GM20431 (cell line): Measurements from ENCODE around the gene CIAPIN1.
"Not testable (repeated sequence)": the region's sequence is repeated elsewhere in the genome, so short reads cannot be mapped to it uniquely, and the experiment has no call there.

ENCODE experiments used
- in situ Hi-C: fragments of 300-500 bp; cut with MseI, MboI; formaldehyde crosslinking; loops from one replicate; pipeline ENCODE4 v1.15.0; 2020; ENCODE audit warnings: low sequenced_read_pairs; ENCODE audit not compliant: unreplicated experiment

The CIAPIN1 gene

DNA sequence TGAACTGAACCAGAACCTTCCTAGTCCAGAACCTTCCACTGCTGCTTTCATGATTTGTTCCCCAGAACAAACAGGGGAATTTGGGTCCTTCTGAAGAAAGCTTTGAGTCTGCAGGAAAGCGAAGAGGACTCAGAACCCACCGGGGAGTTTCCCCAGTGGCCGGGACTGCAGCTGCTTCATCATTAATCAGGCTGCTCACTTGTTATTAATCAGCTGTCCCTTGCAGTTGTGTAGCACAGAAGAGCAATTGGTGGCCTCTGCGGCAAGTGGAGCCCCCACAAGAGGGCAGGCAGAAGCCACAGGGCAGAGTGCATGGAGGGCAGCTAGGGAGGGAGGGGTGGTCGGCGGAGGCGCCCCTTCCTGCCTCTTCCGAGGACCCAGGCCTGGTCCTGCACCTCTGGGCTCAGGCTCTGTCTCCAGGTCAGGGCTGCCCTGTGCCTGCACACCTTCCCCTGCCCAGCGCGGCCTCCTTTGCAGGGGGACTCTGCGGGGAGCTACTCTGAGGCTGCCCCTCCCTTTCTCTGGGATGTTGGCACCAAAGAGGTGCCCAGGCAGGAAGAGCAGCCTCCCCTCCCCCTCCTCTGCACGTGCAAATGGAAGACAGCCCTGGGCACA, 35.7 kb downstream of the CIAPIN1 start:
- in situ Hi-C loops: loop anchor here (10.0 to 25.0 kb wide), 2 partner anchors 107 to 324 kb away; partner anchors contain the start of gene CPNE2

DNA sequence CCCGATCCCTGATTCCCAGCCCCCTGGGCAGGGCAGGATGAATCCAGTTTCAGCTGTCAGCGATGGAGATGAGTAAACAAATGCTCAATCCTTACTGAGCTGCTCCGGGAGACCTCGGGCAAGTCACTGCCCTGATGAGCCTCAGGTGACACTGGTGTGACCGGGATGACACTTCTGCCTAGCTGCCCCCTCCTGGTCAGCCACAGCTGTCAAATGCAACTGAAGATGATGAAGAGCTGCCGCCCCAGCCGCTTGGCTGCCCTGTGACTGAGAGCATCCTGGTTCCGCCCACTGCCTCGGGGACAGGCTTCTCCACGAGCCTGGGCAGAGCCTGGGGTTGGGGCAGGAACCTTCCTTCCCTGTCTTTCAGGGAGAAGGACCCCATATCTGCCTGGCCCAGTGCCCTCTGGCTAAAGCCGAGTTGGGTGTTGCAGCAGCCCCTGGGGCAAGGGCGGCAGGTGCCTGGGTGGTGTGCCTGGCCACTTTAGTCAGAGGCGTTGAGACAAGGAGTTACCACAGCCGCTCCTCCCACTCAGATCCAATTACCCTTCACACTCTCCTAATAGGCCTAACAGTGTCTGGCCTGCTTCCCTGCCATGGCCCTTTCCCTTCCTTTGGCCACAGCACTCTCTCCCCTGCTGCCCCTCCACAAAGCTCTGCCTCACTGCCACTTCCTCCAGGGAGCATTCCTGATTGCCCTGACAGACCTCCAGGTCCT, 37.2 kb downstream of the CIAPIN1 start:
- in situ Hi-C loops: loop anchor here (10.0 to 25.0 kb wide), 2 partner anchors 105 to 323 kb away; partner anchors contain the start of gene CPNE2

DNA sequence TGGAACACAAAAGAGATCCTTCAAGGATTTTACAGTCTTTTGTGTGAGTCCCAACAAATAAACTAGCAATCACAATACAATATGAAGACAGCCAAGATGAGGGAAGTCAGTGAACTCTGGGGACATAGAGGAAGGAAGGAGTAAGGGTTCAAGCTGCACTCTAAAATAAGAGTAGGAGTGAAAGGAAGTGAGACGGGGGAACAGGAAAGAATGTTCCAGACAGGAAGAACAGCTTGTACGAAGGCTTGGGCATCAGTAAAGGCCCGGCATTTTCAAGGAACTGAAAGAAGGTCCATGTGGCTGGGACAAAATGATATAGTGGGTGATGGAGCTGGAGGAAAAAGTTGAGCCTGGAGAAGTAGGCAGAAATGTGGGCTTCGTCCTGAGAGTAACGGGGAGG, 38.1 kb downstream of the CIAPIN1 start:
- in situ Hi-C loops: loop anchor here (25.0 kb wide), 1 partner anchor 322 kb away; the partner anchor contains the start of gene CPNE2

DNA sequence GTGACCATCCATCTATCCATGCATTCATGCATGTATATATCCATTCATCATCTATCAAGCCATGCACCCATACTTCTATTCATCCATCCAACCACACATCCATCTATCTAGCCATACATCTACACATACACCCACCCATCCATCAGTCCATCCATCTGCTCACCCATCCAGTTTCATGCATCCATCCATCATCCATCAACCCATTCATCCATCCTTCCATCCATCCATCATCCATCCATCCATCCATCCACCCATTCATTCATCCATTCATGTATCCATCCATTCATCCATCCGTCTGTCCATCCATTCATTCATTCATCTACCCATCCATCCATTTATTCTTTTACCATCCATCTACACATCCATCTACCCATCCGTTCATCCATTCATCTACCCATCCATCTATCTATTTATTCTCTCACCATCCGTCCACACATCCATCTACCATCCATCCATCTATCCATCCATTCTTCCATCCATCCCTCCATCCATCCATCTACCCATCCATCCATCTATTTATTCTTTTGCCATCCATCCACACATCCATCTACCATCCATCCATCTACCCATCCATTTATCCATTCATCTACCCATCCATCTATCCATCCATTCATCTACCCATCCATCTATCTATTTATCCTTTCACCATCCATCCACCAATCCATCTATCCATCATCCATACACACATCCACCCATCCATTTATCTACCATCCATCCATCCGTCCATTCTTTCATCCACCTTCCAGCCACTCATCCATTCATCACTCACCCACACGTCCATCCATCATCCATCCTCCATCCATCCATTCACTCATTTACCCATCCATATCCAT, 39.4 kb downstream of the CIAPIN1 start:
- in situ Hi-C loops: loop anchor here (25.0 kb wide), 1 partner anchor 320 kb away; the partner anchor contains the start of gene CPNE2

DNA sequence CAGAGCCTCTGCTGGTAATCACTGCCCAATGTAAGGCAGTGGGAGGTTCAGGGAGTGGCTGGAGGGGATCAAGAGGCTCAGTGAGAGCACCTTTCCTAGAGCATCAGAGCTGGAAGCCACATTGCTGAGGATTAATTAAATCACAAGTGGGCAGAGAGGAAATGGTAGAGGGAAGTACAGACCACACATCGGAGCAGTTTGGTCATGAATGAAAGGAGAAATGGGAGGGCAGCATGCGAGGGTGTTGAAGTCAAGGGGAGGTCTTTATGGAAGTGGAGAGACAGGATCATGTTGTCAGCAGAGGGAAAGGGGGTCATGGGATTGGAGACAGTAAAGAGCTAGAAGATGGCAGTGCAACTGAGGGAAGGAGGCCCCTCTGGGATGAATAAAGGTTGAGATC, 40.3 kb downstream of the CIAPIN1 start:
- in situ Hi-C loops: loop anchor here (25.0 kb wide), 1 partner anchor 320 kb away; the partner anchor contains the start of gene CPNE2

DNA sequence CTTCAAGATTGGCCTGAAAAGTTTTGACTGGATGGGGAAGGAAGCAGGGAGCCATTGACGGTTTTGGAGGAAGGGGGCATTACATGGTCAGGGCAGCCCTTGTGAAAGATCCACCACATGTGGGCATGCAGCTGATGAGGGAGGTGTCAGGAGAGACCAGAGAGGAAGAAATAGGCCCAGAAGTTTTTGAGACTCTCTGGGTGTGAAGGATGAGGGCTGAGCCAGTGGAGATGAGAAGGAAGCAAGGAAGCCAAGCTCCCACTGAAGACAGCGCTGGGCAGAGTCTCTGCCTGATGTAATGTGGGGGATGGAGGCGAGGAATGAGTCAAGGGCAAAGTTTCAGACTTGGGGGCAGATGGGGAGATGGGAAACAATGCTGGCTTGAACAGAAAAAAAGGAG, 42.1 kb downstream of the CIAPIN1 start:
- in situ Hi-C loops: loop anchor here (25.0 kb wide), 1 partner anchor 318 kb away; the partner anchor contains the start of gene CPNE2

DNA sequence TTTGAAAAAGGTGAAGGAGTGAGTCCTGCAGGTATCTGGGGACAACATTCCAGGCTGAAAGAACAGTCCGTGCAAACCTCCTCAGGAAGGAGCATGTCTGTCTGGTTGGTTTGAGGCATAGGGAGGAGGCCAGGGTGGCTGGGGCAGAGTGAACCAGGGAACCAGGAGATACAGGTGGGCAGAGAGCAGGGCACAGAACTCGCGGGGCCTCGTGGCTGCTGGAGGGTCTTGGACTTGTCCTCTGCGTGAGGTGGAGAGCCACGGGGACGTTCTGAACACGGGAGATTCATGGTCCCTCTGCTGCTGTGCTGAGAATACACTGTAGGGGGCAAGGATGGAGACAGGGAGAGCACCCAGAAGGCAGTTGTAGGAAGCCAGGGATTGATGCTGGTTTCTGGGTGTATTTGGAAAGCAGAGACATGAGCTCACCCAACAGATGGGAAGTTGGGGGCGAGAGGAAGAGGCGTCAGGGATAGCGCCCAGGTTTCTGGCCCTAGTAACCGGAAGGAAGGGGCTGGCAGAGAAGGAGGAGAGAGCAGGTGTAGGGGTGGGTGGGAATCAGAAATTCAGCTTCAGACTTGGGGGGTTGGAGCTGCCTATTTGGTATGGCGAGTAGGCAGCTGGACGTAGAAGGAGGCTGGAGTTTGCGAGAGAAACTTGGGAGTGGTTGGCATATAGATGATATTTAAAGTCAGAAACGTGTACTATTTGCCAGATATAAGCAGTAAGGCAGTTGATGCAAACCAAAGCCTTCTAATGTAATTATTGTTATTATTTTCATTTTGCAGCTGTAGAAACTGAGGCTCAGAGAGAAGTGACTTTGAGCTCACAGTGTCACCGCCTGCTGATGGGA, 43.0 kb downstream of the CIAPIN1 start, which contains the start of gene CCL17:
Gene CCL17, plus strand, starts transcription at position 803 of the 853 bp plus-strand sequence. CDS start 9,166 bp downstream, outside the sequence.
- in situ Hi-C loops: loop anchor here (25.0 kb wide), 1 partner anchor 317 kb away; the partner anchor contains the start of gene CPNE2

DNA sequence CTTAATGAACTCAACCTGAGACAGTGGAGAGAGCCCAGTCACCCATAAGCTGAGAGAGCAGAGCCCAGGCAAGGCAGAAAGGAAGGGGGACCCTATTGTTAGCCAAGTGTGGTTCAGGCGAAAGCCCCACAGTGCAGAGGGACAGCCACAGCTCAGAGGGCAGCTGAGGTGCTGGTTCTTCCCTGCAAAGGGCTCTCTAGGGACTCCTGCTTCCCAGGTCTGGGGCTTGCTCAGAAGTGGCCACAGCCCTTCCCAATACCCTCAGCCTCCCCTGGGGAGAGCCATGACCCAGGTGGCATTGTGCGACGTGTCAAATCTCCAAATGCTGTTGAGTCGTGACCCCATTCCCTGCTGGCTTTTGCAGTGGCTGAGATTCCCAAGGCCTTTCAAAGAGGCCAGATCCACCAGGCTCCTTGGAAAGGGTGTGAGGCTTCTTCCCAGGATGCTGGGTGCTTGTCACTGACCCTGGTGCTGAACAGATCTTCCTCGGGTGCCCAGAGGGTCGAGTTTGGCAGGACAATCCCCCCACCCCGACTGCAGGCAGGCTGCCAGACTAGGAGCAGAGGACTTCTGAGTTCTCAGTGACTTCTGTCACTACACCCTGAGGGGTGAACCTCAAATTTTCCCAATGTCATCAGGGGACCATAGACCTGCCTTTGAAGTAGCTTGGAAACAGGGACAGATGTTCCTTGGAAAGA, 45.1 kb downstream of the CIAPIN1 start:
- in situ Hi-C loops: loop anchor here (25.0 kb wide), 1 partner anchor 315 kb away; the partner anchor contains the start of gene CPNE2

DNA sequence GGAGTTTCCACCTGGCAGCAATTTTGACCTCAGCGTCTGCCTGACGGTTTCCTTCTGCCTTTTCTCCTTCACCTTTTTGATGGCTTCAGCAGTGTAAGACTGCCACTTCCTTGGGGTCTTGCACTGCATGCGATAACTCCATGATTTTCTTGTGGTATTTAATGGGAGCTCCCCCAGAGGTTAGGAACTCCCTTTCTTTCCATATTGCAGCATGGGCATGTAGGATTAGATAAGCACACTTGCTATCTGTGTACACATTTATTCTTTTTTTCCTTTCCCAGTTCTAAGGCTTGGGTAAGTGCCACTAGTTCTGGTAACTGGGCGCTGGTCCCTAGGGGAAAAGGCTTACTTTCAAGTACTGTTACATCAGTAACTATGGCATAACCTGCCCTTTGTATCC, 49.7 kb downstream of the CIAPIN1 start:
- in situ Hi-C loops: not testable (repeated sequence)

DNA sequence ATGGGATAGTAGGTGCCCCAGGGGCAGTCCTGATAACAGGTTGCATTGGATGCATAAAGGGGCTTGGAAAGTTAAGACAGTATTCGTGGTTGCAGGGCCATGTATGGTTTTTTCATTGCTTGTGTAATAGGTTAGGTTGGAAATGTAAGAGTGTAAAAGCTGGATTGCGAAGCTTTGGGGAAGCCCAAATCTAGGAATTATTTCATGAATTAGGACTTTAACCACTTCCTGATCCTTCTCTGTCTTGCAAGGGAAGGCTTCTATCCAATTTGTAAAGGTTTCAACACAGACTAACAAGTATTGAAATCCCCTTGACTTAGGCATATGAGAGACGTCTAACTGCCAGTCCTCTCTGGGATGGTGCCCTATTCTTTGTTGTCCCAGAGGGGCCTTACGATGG, 50.4 kb downstream of the CIAPIN1 start:
- in situ Hi-C loops: no loop called here

DNA sequence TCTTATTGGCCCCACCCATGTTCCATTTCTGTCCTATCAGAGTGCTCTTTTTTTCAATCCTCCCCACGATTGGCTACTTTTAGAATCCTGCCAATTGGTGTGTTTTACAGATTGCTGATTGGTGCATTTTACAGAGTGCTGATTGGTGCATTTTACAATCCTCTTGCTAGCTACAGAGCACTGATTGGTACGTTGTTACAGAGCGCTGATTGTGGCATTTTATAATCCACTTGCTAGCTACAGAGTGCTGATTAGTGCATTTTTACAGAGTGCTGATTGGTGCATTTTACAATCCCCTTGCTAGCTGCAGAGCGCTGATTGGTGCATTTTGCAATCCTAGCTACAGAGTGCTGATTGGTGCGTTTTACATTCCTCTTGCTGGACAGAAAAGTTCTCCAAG, 52.2 kb downstream of the CIAPIN1 start:
- in situ Hi-C loops: no loop called here

DNA sequence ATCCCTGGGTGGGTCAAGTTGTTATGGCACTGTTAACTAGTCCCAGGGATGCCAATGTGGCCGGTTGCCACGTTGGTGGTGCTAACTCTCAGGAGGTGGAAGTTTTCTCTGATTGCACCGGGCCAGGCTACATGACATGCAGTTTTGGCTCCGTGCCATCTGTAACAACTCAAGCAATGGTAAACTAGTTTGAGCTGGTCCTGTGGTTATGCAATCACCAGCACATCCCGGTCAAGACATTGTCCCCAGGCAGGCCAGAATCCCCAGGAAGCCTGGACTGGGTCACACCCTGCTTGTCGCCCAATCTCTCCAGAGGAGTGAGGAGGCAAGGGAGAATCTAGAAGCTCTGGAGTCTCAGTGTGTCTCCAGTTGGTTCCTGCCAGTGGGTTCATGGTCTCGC, 52.7 kb downstream of the CIAPIN1 start:
- in situ Hi-C loops: no loop called here

DNA sequence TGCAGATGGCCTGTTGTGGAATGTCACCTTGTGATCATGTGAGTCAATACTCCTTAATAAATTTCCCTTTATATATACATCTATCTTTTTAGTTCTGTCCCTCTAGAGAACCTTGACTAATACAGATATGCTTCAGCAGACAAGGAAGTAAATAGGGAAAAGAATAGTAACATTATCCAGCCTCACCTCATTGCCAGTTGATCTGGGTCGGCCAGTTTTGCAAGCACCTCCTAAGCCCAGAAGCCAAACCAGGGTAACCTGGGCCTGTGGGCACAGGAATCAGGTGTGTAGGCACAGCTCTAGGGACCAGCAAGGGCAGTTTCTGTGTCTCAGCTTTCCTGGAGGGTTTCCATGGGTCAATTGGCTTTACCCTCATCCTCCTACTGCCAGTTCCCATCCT, 54.5 kb downstream of the CIAPIN1 start:
- in situ Hi-C loops: no loop called here

DNA sequence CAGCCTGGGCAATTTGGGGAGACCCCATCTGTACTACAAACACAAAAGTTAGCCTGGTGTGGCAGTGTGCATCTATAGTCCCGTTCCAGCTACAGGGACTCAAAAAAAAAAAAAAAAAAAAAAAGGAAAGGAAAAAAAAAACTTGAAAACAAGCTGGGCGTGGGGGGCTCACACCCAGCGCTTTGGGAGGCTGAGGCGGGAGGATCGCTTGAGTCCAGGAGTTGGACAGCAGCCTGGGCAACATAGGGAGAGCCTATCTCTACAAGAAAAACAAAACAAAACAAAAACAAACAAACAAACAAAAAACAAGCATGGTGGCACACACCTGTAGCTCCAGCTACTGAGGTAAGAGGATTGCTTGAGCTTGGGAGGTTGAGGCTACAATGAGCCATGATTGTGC, 55.5 kb downstream of the CIAPIN1 start:
- in situ Hi-C loops: no loop called here

DNA sequence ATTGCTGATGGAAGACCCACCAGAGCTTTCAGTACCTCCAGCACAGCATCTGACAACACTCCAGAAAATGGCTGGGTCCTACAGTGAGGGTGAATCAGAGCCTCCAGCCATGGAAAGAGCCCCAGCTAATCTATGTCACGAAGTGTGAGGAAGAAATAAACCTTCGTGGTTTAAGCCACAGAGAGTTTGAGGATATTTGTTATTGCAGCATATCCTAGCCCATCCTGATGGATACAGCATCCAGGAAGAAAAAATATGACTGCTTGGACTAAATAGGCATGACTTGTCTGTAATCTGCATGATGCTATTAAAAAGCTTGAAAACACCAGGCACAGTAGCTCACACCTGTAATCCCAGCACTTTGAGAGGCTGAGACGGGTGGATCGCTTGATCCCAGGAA, 55.9 kb downstream of the CIAPIN1 start:
- in situ Hi-C loops: no loop called here

DNA sequence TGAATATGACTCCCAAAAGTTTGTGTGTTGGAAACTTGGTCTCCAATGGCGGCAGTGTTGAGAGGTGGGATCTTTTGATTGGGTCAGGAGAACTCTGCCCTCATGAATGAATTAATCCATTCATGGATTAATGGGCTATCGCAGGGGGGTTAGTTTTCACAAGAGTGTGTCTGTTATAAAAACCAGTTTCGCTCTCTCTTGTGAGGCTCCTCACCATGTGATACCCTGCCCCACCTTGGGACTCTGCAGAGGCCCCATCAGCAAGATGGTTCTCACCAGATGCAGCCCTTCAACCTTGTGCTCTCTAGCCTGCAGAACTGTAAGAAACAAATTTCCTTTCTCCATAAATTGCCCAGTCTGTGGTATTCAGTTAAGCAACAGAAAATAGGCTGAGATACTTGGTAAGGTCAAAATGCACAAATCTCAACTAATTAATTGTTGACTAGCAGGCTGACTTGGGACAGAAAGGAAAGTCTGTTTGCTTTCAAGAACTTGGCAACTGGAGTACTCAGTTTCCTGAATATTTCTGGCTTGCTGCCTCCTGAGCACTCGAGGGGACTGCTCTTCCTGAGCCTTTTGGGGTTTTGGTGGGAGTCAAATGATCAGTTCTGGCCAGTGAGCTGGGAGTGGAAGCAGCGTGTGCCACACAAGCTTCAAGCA, 56.4 kb downstream of the CIAPIN1 start:
- in situ Hi-C loops: no loop called here

DNA sequence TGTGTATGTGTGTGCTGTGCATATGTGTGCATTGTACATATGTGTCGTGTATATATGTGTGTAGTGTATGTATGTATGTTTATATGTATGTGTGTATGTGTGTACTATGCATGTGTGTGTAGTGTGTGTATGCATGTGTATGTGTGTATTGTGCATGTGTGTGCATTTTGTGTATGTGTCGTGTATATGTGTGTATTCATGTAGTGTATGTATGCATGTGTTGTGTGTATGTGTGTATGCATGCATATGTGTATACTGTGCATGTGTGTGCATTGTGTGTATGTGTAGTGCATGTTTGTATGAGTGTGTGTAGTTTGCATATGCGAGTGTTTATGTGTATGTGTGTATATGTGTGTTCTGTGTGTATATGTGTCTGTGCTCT, 58.1 kb downstream of the CIAPIN1 start:
- in situ Hi-C loops: no loop called here

DNA sequence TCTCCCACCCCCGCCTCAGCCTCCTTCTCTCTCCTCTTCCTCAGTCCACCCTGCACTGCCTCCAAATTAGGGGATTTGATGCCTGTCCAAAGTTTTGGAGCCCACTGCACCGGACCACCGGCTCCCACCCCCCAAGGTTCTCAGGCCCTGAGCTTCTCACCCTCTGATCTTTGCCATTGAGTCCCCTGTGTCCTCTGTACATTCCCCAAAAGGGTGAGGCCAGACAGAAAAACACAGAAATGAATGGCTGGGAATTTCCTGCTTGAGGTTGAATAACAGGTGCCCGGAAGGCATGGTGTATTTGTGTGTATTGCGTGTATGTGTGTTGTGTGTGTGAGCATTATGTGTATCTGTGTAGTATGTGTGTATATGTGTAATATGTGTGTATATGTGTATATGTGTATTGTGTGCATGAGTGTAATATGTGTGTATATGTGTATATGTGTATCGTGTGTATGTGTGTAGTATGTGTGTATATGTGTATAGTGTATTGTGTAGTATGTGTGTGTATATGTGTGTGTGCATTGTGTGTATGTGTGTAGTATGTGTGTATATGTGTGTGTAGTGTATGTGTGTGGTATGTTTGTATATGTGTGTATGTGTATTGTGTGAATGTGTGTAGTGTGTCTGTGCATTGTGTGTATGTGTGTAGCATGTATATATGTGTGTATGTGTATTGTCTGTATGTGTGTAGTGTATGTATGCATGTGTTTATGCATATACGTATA, 58.7 kb downstream of the CIAPIN1 start:
- in situ Hi-C loops: no loop called here
